GM19193 (cell line): ENCODE data around the gene PTBP2.

Source experiments
- POLR2A ChIP-seq: IDR thresholded peaks from 4 replicates; pipeline ENCODE4 v1.6.1; 2011; ENCODE audit not compliant: insufficient read depth, insufficient read length; ENCODE audit errors: extremely low read depth

The PTBP2 gene, protein sequence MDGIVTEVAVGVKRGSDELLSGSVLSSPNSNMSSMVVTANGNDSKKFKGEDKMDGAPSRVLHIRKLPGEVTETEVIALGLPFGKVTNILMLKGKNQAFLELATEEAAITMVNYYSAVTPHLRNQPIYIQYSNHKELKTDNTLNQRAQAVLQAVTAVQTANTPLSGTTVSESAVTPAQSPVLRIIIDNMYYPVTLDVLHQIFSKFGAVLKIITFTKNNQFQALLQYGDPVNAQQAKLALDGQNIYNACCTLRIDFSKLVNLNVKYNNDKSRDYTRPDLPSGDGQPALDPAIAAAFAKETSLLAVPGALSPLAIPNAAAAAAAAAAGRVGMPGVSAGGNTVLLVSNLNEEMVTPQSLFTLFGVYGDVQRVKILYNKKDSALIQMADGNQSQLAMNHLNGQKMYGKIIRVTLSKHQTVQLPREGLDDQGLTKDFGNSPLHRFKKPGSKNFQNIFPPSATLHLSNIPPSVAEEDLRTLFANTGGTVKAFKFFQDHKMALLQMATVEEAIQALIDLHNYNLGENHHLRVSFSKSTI

DNA sequence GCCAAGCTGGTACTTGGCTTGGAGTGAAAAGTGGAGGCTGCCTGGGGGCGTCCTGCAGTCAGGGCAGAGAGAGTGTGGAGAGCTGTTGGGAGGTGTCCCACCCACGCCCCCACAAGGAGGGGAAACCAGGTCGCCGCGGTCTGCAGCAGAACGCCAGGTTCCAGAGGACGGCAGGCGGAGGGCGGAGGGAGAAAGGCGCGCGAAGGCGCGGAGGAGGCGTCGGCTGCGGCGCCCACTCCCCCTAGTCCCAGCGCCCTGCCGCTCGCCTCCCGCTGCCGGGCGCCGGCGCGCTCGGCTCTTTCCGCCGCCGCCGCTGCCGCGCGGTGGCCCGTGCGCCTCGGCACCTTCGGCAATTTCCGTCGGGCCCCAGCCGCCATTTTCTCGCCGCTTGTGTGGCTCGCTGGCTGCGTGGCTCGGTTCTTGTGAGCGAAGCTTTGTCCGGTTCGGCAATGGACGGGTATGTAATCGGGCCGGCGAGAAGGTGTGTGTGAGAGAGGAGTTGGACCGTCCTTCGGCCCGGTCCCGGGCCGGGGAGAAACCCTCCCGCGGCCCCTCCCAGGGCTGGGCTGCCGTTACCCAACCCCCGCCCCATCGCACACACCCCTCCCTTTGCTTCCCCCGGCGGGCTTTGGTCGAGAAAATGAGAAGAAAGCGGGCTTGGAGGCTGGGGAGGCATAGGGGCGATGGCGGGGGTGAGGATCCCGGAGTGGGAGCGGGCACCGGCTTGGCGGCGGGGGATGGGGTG, at the start of gene PTBP2:
Gene PTBP2, plus strand, starts transcription at position 369 of the 745 bp plus-strand sequence. Its CDS starts 81 bp downstream, at position 450.
- peak; percentile 57 for TF ChIP-seq POLR2A

DNA sequence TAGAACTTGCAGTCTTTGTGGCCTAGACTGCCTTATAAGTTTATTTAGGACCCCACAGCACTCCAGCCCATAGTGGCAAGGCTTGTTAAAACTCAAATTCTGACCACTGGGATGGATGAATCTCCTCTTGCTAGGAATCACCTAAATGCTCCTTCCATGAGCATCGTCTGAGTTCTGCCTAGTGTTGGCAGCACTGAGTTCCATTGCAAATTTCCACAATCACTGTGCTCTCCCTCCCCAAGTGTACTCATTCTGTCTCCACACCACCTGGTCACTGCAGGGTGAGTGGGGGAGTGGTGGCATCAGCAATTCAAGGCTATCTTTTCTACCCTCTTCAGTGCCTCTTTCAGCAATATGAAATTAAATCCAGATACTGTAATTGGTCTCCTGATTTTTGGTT, 46.7 kb upstream of the PTBP2 start:
- no peak for TF ChIP-seq POLR2A

- TF ChIP-seq POLR2A: no peak
These were observed 39.5 kb upstream of the PTBP2 start for GRCh38 chr1:96682056-96682455.

GRCh38 chr1:96683931-96684330, 37.7 kb upstream of the PTBP2 start:
- TF ChIP-seq POLR2A: no peak

GRCh38 chr1:96684744-96685143, 36.8 kb upstream of the PTBP2 start:
- TF ChIP-seq POLR2A: no peak

- no peak for TF ChIP-seq POLR2A
These were observed 32.8 kb upstream of the PTBP2 start for GRCh38 chr1:96688767-96689166.

DNA sequence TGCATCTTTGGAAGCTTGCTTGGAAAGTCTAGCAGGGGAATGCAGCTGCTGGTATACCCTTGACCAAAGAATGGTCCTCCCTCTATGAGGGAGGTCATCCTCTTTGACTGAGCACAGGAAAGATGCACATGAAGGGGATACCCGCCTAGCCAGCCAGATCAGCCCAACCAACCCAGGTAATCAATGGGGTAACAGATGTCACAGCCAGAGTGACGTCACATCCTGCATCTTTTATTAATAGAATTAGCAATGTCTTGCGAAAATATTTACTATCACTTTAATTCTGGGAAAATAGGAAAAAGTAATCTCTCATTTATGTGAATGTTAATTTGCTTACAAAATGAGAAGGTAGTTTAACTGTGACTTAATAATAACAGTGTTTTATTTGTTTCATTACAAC, 25.6 kb upstream of the PTBP2 start:
- no peak for TF ChIP-seq POLR2A

DNA sequence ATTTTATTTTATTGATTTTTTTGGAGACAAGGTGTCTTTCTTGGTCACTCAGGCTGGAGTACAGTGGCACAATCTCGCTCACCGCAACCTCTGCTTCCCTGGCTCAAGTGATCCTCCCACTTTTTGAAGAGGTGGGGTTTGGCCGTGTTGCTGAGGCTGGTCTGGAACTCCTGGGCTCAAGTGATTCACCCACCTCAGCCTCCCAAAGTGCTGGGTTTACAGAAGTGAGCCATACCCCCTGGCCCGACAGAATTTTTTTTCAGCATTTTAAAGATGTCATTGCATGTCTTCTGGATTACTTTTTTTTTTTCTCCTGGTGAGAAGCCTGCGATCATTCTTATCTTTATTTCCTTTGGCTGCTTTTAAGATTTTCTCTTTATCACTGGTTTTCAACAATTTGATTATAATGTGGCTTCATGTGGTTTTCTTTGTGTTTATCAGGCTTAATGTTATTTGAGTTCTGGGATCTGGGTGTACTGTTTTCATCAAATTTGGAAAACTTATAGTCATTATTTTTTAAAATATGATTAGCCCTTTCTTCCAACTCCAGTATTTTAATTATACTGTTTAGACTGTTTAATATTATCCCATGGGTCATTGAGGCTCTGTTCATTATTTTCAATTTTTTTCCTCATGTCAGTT, 23.1 kb upstream of the PTBP2 start:
- TF ChIP-seq POLR2A: no peak

DNA sequence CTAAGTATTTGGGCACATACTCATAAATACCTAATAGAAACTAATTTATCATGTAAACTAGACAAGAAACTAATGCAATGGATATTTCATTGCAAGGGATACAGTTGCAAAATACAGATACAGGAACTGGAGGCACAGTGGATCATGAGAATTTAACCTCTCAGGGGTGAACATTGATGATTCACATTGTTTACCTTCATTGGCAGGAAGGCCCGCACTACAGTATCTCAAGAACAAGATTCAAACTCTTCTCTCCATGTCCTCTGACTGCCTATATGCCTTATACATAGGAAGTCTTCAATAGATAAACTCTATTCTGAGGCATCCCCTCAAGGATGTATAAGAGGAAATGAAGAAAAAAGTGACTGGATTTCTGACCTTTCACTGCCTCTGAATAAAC, 18.4 kb upstream of the PTBP2 start:
- TF ChIP-seq POLR2A: no peak

GRCh38 chr1:96707023-96707422, 14.6 kb upstream of the PTBP2 start:
- TF ChIP-seq POLR2A: no peak

GRCh38 chr1:96708482-96708881, 13.1 kb upstream of the PTBP2 start:
- TF ChIP-seq POLR2A: no peak

DNA sequence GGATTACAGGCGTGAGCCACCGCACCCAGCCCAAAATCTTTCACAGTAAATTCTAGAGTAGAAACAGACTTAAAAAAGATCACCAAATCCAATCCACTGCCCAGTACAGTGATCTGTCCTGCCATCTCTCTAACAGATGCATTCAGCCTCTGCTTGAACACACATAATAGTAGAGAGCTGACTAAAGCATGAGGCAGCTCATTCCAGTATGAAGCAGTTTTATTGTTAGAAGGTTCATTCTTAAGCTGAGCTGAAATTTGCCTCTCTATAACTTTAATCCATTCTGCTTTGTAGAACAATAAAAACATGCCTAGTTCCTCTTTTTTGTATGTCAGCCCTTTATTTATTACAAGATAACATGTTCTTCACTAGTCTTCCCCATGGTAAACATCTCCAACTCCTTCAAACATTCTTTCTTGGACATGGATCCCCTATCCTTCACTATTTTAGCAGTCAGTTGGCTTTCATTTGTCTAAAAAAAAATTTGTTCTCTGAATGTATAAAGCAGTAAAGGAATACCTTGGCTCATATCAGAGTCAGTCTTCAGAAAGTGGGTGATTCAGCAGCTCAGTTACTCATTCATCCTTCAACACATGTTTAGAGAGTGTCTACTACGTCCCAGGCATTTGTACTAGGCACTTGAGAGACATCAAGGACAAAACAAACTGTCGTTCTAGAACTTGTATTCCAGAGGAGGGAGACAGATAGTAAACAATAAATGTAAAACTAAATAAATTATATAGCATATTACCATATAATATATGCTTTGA, 10.7 kb upstream of the PTBP2 start:
- no peak for TF ChIP-seq POLR2A

DNA sequence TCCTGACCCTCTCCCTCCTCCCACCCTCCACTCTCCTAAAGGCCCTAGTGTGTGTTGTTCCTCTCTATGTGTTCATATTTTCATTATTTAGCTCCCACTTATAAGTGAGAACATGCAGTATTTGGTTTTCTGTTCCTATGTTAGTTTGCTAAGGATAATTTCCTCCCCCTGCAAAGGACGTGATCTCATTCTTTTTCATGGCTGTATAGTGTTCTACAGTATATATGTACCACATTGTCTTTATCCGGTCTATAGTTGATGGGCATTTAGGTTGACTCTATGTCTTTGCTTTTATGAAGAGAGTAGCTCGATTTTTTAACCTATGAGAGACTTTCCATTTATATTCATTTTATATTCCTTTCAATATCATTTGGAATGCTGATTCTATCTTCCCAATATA, 7.9 kb upstream of the PTBP2 start:
- TF ChIP-seq POLR2A: no peak

DNA sequence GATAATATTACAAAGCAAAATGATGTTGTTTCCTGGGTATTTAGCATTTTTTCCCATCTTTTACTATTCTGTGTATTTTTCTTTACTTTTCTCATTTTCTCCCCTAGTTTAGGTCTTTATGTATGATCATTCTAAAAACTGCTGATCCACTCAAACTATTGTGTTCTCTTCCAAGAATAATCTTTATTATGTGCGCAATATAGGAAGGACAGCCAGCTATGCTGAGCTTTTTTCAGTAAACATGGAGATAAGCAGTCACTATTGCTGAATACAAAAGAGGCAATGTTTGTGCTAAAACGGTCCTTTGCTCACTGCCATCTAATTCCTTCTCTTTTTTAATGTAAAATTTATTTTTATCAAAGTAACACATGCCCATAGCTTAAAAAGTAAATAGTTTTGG, 6.7 kb upstream of the PTBP2 start:
- no peak for TF ChIP-seq POLR2A

GRCh38 chr1:96715482-96715881, 6.1 kb upstream of the PTBP2 start:
- no peak for TF ChIP-seq POLR2A

- TF ChIP-seq POLR2A: no peak
These were observed 550 bp upstream of the PTBP2 start for GRCh38 chr1:96721053-96721415.
